MCF 10A (cell line): Measurements from ENCODE around the gene MLNR. TPM values are rescaled to one million over a fixed set of nuclear protein-coding genes. Genes with fewer than 3 reads are reported as not detected.

ENCODE experiments used
- BruUV-seq: library from RNA; stranded (reverse); fragments of 400-500 nt; replicated peaks from 2 replicates; lab custom pipeline; 2021; lab: Mats Ljungman, UMichigan
- CTCF ChIA-PET: fragments of 300-600 bp; sonication (Branson Sonifier 250); formaldehyde crosslinking; extraction: SDS; loops from one replicate; lab custom pipeline; 2021; ENCODE audit warnings: antibody characterized with exemption, inconsistent platforms; lab: Yijun Ruan, JAX
- POLR2A ChIA-PET: fragments of 300-600, 350-650 bp; sonication (Branson Sonifier 250); formaldehyde crosslinking; extraction: SDS; loops from one replicate; lab custom pipeline; 2020; ENCODE audit warnings: antibody characterized with exemption, inconsistent platforms; lab: Yijun Ruan, JAX
- DNase-seq: peaks from one replicate; pipeline ENCODE4 v3.0.0-alpha.2; 2018; ENCODE audit not compliant: unreplicated experiment
- H3K27ac Mint-ChIP-seq: one replicate; pipeline ENCODE4 v1.8.0; 2022; ENCODE audit warnings: mild to moderate bottlenecking, low read depth, mixed read lengths; ENCODE audit not compliant: unreplicated experiment
- H3K27me3 Mint-ChIP-seq: one replicate; pipeline ENCODE4 v1.8.0; 2022; ENCODE audit warnings: mixed read lengths; ENCODE audit not compliant: insufficient read depth, unreplicated experiment
- H3K36me3 Mint-ChIP-seq: one replicate; pipeline ENCODE4 v1.8.0; 2022; ENCODE audit warnings: mild to moderate bottlenecking, moderate library complexity, mixed read lengths; ENCODE audit not compliant: insufficient read depth, unreplicated experiment
- H3K4me1 Mint-ChIP-seq: one replicate; pipeline ENCODE4 v1.8.0; 2022; ENCODE audit warnings: mixed read lengths; ENCODE audit not compliant: insufficient read depth, unreplicated experiment
- H3K4me3 Mint-ChIP-seq: one replicate; pipeline ENCODE4 v1.8.0; 2022; ENCODE audit warnings: mild to moderate bottlenecking, moderate library complexity, mixed read lengths; ENCODE audit not compliant: unreplicated experiment
- H3K9me3 Mint-ChIP-seq: one replicate; pipeline ENCODE4 v1.8.0; 2022; ENCODE audit warnings: mixed read lengths; ENCODE audit not compliant: unreplicated experiment
- intact Hi-C: fragments of 100-400 bp; cut with micrococcal nuclease; formaldehyde crosslinking; loops from 2 replicates; pipeline ENCODE4 v1.14.1; 2022
- total RNA-seq: library from RNA; stranded (reverse); gene quantifications from 2 replicates; pipeline ENCODE4 v1.2.3, GENCODE V29; 2022
- TF ChIP-seq, protein P1 (sequence below): fragments of 200-600 bp; IDR thresholded peaks from one replicate; pipeline ENCODE4 v1.8.0; 2022; ENCODE audit warnings: antibody characterized with exemption, mild to moderate bottlenecking; ENCODE audit not compliant: unreplicated experiment

MLNR gene
- total RNA-seq, 1 experiment from 2014 or later = not detected

DNA sequence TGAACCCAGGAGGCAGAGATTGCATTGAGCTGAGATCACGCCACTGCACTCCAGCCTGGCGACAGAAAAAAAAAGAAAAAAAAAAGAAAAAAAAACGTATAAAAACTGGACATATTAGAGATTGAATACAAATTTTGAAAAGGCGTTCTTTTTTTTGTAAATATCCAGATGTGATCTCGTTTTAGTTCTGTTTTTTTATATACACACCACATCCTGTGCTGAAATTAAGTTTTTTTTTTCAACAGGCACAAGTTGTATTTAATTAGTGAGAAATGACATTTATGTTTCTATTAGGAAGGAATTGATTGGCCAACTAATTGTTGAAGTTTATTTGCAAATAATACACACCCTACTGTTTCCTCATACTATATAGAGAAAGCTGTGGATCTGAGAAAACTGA lies 31.2 kb downstream of the MLNR start:
- Mint-ChIP-seq H3K4me1 (peaks cover 6% of the 10 kb centered on the region), H3K27me3 (no peaks in the 10 kb centered on the region), H3K36me3 (peaks cover 24% of the 10 kb centered on the region), H3K9me3 (no peaks in the 10 kb centered on the region), H3K27ac (no peak overlapping the region), H3K4me3 (no peak overlapping the region)
- DNase-seq = no peak
- TF ChIP-seq, protein P1, sequence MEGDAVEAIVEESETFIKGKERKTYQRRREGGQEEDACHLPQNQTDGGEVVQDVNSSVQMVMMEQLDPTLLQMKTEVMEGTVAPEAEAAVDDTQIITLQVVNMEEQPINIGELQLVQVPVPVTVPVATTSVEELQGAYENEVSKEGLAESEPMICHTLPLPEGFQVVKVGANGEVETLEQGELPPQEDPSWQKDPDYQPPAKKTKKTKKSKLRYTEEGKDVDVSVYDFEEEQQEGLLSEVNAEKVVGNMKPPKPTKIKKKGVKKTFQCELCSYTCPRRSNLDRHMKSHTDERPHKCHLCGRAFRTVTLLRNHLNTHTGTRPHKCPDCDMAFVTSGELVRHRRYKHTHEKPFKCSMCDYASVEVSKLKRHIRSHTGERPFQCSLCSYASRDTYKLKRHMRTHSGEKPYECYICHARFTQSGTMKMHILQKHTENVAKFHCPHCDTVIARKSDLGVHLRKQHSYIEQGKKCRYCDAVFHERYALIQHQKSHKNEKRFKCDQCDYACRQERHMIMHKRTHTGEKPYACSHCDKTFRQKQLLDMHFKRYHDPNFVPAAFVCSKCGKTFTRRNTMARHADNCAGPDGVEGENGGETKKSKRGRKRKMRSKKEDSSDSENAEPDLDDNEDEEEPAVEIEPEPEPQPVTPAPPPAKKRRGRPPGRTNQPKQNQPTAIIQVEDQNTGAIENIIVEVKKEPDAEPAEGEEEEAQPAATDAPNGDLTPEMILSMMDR = no peak
- intact Hi-C loops = no loop called here
- POLR2A ChIA-PET = interaction anchor here (0.7 to 1.0 kb wide), 3 partner anchors 14 to 249 kb away, joined by 3 to 4 read pairs (median 3); partner anchors contain the start of gene SETDB2
- no TSS peak for BruUV-seq
- CTCF ChIA-PET = interaction anchor here (0.6 to 1.1 kb wide), 3 partner anchors 18 to 31 kb away, joined by 3 to 4 read pairs (median 3); no protein-coding TSS in a partner anchor

DNA sequence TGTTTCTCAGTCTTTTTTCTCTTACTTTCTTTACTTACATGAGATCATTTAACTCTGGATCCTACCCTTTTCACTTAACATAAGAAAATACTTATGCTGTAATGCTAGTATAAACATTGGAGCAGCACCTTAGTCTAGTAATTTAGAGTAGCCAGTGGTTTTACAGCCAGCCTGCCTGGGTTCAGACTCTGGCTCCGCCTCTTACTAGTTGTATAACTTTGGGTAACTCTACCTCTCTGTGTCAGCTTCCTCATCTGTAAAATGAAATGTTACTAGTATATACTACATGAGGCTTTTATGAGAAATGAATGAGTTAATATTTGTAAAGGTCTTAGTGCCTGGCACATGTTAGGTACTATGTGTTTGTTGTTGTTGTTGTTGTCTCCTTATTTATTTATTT lies 33.2 kb downstream of the MLNR start:
- Mint-ChIP-seq H3K27ac (no peak overlapping the region), H3K36me3 (peaks cover 31% of the 10 kb centered on the region), H3K4me3 (no peak overlapping the region), H3K9me3 (no peaks in the 10 kb centered on the region), H3K27me3 (no peaks in the 10 kb centered on the region), H3K4me1 (peaks cover 6% of the 10 kb centered on the region)
- intact Hi-C loops = no loop called here
- ChIA-PET CTCF (interaction anchor here (1.3 kb wide), 1 partner anchor 28 kb away, joined by 3 read pairs; no protein-coding TSS in a partner anchor), POLR2A (no interaction called here)
- no TSS peak for BruUV-seq
- DNase-seq = no peak
- TF ChIP-seq, protein P1 = no peak

DNA sequence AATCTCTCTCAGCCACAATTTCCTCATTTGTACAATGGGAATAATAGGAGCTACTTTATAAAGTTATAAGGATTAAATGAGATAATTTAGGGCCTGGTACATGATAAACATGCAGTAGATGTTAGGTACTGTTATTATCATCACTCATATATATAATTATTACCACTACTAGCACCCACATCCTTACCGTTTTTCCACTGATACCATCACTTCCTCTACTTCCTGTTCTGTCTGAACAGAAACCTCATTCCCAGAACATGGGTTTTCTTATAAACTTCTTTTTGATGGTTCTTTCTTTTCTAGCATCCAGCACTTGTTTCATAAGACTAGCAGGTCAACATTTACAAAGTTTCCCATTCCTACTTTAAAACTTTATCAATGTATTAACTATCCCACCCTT lies 33.9 kb downstream of the MLNR start:
- CTCF ChIA-PET = interaction anchor here (0.6 to 0.9 kb wide), 2 partner anchors 27 to 248 kb away, joined by 3 to 4 read pairs; no protein-coding TSS in a partner anchor

DNA sequence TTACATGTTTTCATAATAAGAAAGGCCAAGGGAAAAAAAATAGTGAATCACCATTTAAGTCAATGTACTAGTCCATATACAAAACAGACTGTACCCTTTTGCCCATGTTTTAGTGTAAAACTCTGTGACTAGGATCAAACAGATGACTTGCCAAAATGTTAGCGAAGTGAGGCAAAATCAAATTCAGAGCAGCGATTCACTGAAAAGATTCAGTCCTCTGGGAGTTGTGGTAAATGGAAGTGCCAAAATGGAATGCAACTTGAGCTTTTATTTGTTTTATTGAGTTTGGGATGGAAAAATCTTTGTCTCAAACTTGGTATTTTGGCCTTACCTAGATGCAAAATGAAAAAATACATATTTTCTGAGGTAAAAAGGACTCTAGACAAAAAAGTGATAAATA lies 36.7 kb downstream of the MLNR start:
- Mint-ChIP-seq H3K36me3 (peaks cover 42% of the 10 kb centered on the region), H3K27ac (no peak overlapping the region), H3K4me3 (no peak overlapping the region), H3K27me3 (no peaks in the 10 kb centered on the region), H3K4me1 (no peaks in the 10 kb centered on the region), H3K9me3 (no peaks in the 10 kb centered on the region)
- CTCF ChIA-PET = interaction anchor here (0.7 to 1.7 kb wide), 3 partner anchors 11 to 377 kb away, joined by 3 to 4 read pairs (median 3); no protein-coding TSS in a partner anchor
- POLR2A ChIA-PET = interaction anchor here (3.8 kb wide), 1 partner anchor 9 kb away, joined by 19 read pairs; the partner anchor contains the start of gene CDADC1
- intact Hi-C loops = no loop called here
- no peak for DNase-seq
- BruUV-seq = no TSS peak
- TF ChIP-seq, protein P1 = no peak

More for the DNA sequence above, 33.9 kb downstream of the MLNR start:
- TF ChIP-seq, protein P1 = no peak
- POLR2A ChIA-PET = no interaction called here
- no peak overlapping the region for H3K4me3 Mint-ChIP-seq
- H3K27me3 Mint-ChIP-seq = no peaks in the 10 kb centered on the region
- H3K9me3 Mint-ChIP-seq = no peaks in the 10 kb centered on the region
- peaks cover 31% of the 10 kb centered on the region for H3K36me3 Mint-ChIP-seq
- intact Hi-C loops = no loop called here
- H3K27ac Mint-ChIP-seq = no peak overlapping the region
- peaks cover 6% of the 10 kb centered on the region for H3K4me1 Mint-ChIP-seq
- no peak for DNase-seq
- BruUV-seq = no TSS peak
